K562 (cell line): ENCODE measurements around the gene CCDC87. TPM values are rescaled to one million over a fixed set of nuclear protein-coding genes. Genes with fewer than 3 reads are reported as not detected.

Source experiments
- ATAC-seq: fragments of 200-7000 bp; cut with Tn5 transposase; 3 replicates; pipeline ENCODE4 v1.9.1; 2020; ENCODE audit warnings: moderate library complexity
- BruUV-seq: library from RNA; stranded (reverse); fragments of 400-500 nt; replicated peaks from 2 replicates; lab custom pipeline; 2021; lab: Mats Ljungman, UMichigan
- CTCF ChIA-PET: fragments of 300-600 bp; formaldehyde crosslinking; extraction: SDS; loops from one replicate; lab custom pipeline; 2021; ENCODE audit warnings: low intra/inter-chr PET ratio; lab: Yijun Ruan, JAX
- POLR2A ChIA-PET: fragments of 300-600, 350-650 bp; sonication (Branson Sonifier 250); formaldehyde crosslinking; extraction: SDS; loops from one replicate; lab custom pipeline; 2021; ENCODE audit warnings: antibody characterized with exemption, inconsistent platforms; lab: Yijun Ruan, JAX
- DNase-seq, 4 experiments: peaks; one replicate each; pipeline versions ENCODE4 v3.0.0 to v3.0.0-alpha.2; 2011 to 2018; ENCODE audit warnings: low spot score in 3 of 4, mixed read lengths in 3 of 4; ENCODE audit errors: extremely low read depth in 1 of 4
- FAIRE-seq: peaks from 2 replicates; lab custom pipeline; 2011; peaks lifted over from hg19 to GRCh38; lab: Jason Lieb, UNC
- H2AFZ ChIP-seq: 2 replicates; pipeline ENCODE4 v1.6.0; 2011; ENCODE audit warnings: low read depth, low read length, control low read depth, inconsistent platforms
- H3K27ac ChIP-seq: fragments of 200-600 bp; 3 replicates; pipeline ENCODE4 v1.8.0; 2011; ENCODE audit warnings: low read depth, mild to moderate bottlenecking, control low read depth, inconsistent platforms, low read length, moderate library complexity, mixed read lengths; ENCODE audit errors: extremely low read depth
- H3K27me3 ChIP-seq, 2 experiments: fragments of 300-600 bp in 1 of 2; 2 replicates in 1 of 2; 3 replicates in 1 of 2; pipeline versions ENCODE4 v1.6.0 to v1.8.0; 2011; ENCODE audit warnings: inconsistent platforms in 2 of 2, low read length in 2 of 2, mild to moderate bottlenecking in 1 of 2, mixed read lengths in 1 of 2, moderate library complexity in 1 of 2; ENCODE audit not compliant: control insufficient read depth in 2 of 2, insufficient read depth in 2 of 2
- H3K36me3 ChIP-seq: fragments of 300-600 bp; 3 replicates; pipeline ENCODE4 v1.8.0; 2011; ENCODE audit warnings: mild to moderate bottlenecking, low read length, inconsistent platforms; ENCODE audit not compliant: control insufficient read depth, insufficient read depth
- H3K4me1 ChIP-seq, 2 experiments: fragments of 200-600 bp in 1 of 2; replicated peaks in 1 of 2; 2 replicates in 1 of 2; 3 replicates in 1 of 2; pipeline versions ENCODE4 v1.5.1 to v1.8.0; 2011; ENCODE audit warnings: inconsistent platforms in 2 of 2, low read length in 2 of 2, mild to moderate bottlenecking in 1 of 2, mixed read lengths in 1 of 2, moderate library complexity in 1 of 2; ENCODE audit not compliant: control insufficient read depth in 2 of 2, insufficient read depth in 2 of 2
- H3K4me2 ChIP-seq: 2 replicates; pipeline ENCODE4 v1.6.1; 2011; ENCODE audit warnings: low read length, control low read depth, inconsistent platforms, mixed read lengths; ENCODE audit not compliant: insufficient read depth
- H3K4me3 ChIP-seq: fragments of 200-600 bp; sonication (generic), shearing (Covaris generic); 2 replicates; pipeline ENCODE4 v1.5.1; 2016; ENCODE audit warnings: control low read depth, inconsistent platforms
- H3K79me2 ChIP-seq: fragments of 200-600 bp; 3 replicates; pipeline ENCODE4 v1.8.0; 2011; ENCODE audit warnings: low read length, inconsistent platforms; ENCODE audit not compliant: control insufficient read depth, insufficient read depth
- H3K9ac ChIP-seq, 2 experiments: 2 replicates each; pipeline versions ENCODE4 v1.6.0 to v1.6.1; 2011; ENCODE audit warnings: low read depth in 2 of 2, low read length in 2 of 2, control low read depth in 1 of 2, inconsistent platforms in 1 of 2, mild to moderate bottlenecking in 1 of 2, mixed read lengths in 1 of 2; ENCODE audit not compliant: insufficient read depth in 1 of 2
- H3K9me1 ChIP-seq: one replicate; pipeline ENCODE4 v1.6.0; 2011; ENCODE audit warnings: inconsistent platforms, mild to moderate bottlenecking, low read length, moderate library complexity; ENCODE audit not compliant: control insufficient read depth, insufficient read depth
- H3K9me3 ChIP-seq: replicated peaks from 2 replicates; pipeline ENCODE4 v1.5.1; 2011; ENCODE audit warnings: low read depth, low read length, inconsistent platforms; ENCODE audit not compliant: control insufficient read depth, insufficient read depth
- H4K20me1 ChIP-seq: replicated peaks from 2 replicates; pipeline ENCODE4 v1.6.1; 2011; ENCODE audit warnings: low read length, inconsistent platforms, mixed read lengths; ENCODE audit not compliant: control insufficient read depth, insufficient read depth
- ARNT ChIP-seq, 2 experiments: fragments of 450-650 bp; IDR thresholded peaks; 2 replicates each; pipeline ENCODE4 v1.6.1; 2016; ENCODE audit warnings: mild to moderate bottlenecking in 1 of 2
- BMI1 ChIP-seq: fragments of 150-350 bp; IDR thresholded peaks from 2 replicates; pipeline ENCODE4 v1.6.1; 2014; ENCODE audit warnings: low read length
- CBX5 ChIP-seq: IDR thresholded peaks from 2 replicates; pipeline ENCODE4 v1.6.1; 2014; ENCODE audit warnings: low read depth, borderline replicate concordance
- POLR2B ChIP-seq: fragments of 450-650 bp; IDR thresholded peaks from 2 replicates; pipeline ENCODE4 v1.6.1; 2018; ENCODE audit warnings: low read depth; ENCODE audit not compliant: partially characterized antibody
- RBFOX2 ChIP-seq: fragments of 200-400 bp; formaldehyde crosslinking; IDR thresholded peaks from 2 replicates; pipeline ENCODE4 v1.6.1; 2017; ENCODE audit warnings: low read depth, mild to moderate bottlenecking, low read length, moderate library complexity
- SIRT6 ChIP-seq: IDR thresholded peaks from one replicate; pipeline ENCODE4 v1.6.1; 2012; ENCODE audit warnings: low read depth, mild to moderate bottlenecking, control low read depth, inconsistent platforms, low read length, moderate library complexity
- ZFP30 ChIP-seq: fragments of 250-450 bp; sonication (Bioruptor Pico); IDR thresholded peaks from 2 replicates; pipeline ENCODE4 v1.8.0; 2022; ENCODE audit warnings: moderate library complexity, mild to moderate bottlenecking, inconsistent platforms, borderline replicate concordance
- ZNF589 ChIP-seq: fragments of 200-800 bp; sonication (Bioruptor generic); IDR thresholded peaks from 2 replicates; pipeline ENCODE4 v1.6.1; 2016; ENCODE audit warnings: low read depth, missing genetic modification characterization, missing compliant biosample characterization
- WGBS: fragments of 100-300 bp; shearing (Covaris generic); methylation state at CpG from one replicate; pipeline ENCODE4 v1.1.6; 2016; ENCODE audit warnings: low coverage, mixed read lengths; ENCODE audit not compliant: insufficient coverage; ENCODE audit errors: missing lambda C conversion rate; 5-methylcytosine and 5-hydroxymethylcytosine counted together
- in situ Hi-C: fragments of 300-500 bp; cut with MboI; formaldehyde crosslinking; loops from 4 replicates; pipeline ENCODE4 v1.15.0; 2018; ENCODE audit warnings: inconsistent platforms, mixed read lengths
- intact Hi-C: fragments of 100-400 bp; cut with micrococcal nuclease; formaldehyde crosslinking; loops from 2 replicates; pipeline ENCODE4 v1.14.2; 2022
- polyA plus RNA-seq, 8 experiments: library from polyadenylated mRNA; depleted of rRNA in 4 of 8; stranded (reverse) in 5 of 8; unstranded in 3 of 8; fragments of >200 nt; fragmentation: Nextera tagmentation in 2 of 8; fragmentation: Illumina TruSeq in 1 of 8; extraction: Ambion mirVana in 2 of 8; extraction: Trizol in 1 of 8; gene quantifications; 2 replicates each; pipeline versions ENCODE4 v1.2.1 to v1.2.3, GENCODE V29; 2011 to 2014; ENCODE audit warnings: inconsistent platforms in 1 of 8, missing spikeins in 1 of 8
- total RNA-seq, 7 experiments: library from RNA; depleted of rRNA in 6 of 7; stranded (reverse); fragments of >200 nt in 6 of 7; fragmentation: Illumina TruSeq in 2 of 7; extraction: Trizol in 2 of 7; gene quantifications; 2 replicates each; pipeline versions ENCODE4 v1.2.1 to v1.2.3, GENCODE V29; 2011 to 2021; ENCODE audit warnings: low replicate concordance in 1 of 7
- TF ChIP-seq, protein P1 (sequence below): fragments of 150-350 bp; conservative IDR thresholded peaks from 2 replicates; pipeline ENCODE4 v1.6.1; 2014; ENCODE audit warnings: low read length
- TF ChIP-seq, protein P2 (sequence below): fragments of 450-650 bp; IDR thresholded peaks from 2 replicates; pipeline ENCODE4 v1.6.1; 2016; ENCODE audit warnings: low read depth, mild to moderate bottlenecking, moderate library complexity
- TF ChIP-seq, protein P3 (sequence below), 2 experiments: fragments of 450-650 bp in 1 of 2; sonication (generic) in 1 of 2; formaldehyde crosslinking in 1 of 2; IDR thresholded peaks in 1 of 2; conservative IDR thresholded peaks in 1 of 2; 2 replicates each; pipeline versions ENCODE4 v1.6.1 to v1.8.1; 2016 to 2023; ENCODE audit warnings: mild to moderate bottlenecking in 2 of 2, moderate library complexity in 2 of 2, inconsistent platforms in 1 of 2, missing genetic modification reagents in 1 of 2
- TF ChIP-seq, protein P4 (sequence below): fragments of 200-400 bp; formaldehyde crosslinking; IDR thresholded peaks from 2 replicates; pipeline ENCODE4 v1.6.1; 2017; ENCODE audit warnings: mild to moderate bottlenecking, low read depth, low read length, moderate library complexity
- TF ChIP-seq, protein P5 (sequence below): IDR thresholded peaks from 2 replicates; pipeline ENCODE4 v1.6.1; 2014; ENCODE audit warnings: antibody characterized with exemption

Gene CCDC87
- total and polyA plus RNA-seq, 9 of the 15 experiments (the other 6 are each of a cell fraction or from before 2014, with no cell fraction given), result 0.03 to 0.44 (median 0.15) TPM; not detected in 1

DNA sequence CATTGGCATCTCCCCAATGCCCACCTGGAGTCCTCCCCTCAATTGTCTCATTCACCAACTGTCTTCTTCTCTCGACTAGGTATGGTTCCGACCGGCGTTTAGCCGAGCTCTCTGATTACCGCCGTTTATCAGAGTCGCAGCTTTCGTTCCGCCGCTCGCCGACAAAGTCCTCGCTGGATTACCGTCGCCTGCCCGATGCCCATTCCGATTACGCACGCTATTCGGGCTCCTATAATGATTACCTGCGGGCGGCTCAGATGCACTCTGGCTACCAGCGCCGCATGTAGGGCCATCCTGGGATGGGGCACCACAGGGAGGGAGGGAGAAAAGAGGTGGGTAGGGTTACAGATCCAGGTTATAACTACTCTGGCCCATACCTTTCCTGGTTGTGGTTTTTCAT lies 33.5 kb upstream of the CCDC87 start:
- Histone ChIP-seq H3K79me2 (peaks cover 100% of the 10 kb centered on the region), H3K9me1 (no peaks in the 10 kb centered on the region), H3K4me1 (peaks cover 0 to 16% of the 10 kb centered on the region in 2 experiments; a peak in 3 of 5 replicates), H3K36me3 (peaks cover 94% of the 10 kb centered on the region), H2AFZ (no peak overlapping the region), H4K20me1 (peaks cover 42% of the 10 kb centered on the region), H3K4me3 (no peak overlapping the region), H3K27ac (no peak overlapping the region), H3K9ac (no peak overlapping the region), H3K9me3 (no peaks in the 10 kb centered on the region), H3K4me2 (no peak overlapping the region), H3K27me3 (no peaks in the 10 kb centered on the region)
- no TSS peak for BruUV-seq
- no peak for ATAC-seq
- DNase-seq, result no peak
- POLR2A ChIA-PET, result interaction anchor here (0.6 to 26.4 kb wide), 3 partner anchors 4 to 135 kb away, joined by 3 to 387 read pairs (median 387); partner anchors contain the start of genes RBM14 and RBM4
- FAIRE-seq, result no peak
- intact Hi-C loops (no loop called here), in situ Hi-C loops (no loop called here)
- WGBS, result 97% methylated on average over 25 of the region's 25 CpGs
- CTCF ChIA-PET, result no interaction called here
- TF ChIP-seq RBFOX2 (peak; percentile 62), ARNT (IDR thresholded peaks at IDR 0.05) (no peak), SIRT6 (no peak), ZFP30 (CRISPR knock-in tag) (no peak), CBX5 (no peak), ZNF589 (no peak), BMI1 (no peak), POLR2B (no peak)
- TF ChIP-seq, protein P1, sequence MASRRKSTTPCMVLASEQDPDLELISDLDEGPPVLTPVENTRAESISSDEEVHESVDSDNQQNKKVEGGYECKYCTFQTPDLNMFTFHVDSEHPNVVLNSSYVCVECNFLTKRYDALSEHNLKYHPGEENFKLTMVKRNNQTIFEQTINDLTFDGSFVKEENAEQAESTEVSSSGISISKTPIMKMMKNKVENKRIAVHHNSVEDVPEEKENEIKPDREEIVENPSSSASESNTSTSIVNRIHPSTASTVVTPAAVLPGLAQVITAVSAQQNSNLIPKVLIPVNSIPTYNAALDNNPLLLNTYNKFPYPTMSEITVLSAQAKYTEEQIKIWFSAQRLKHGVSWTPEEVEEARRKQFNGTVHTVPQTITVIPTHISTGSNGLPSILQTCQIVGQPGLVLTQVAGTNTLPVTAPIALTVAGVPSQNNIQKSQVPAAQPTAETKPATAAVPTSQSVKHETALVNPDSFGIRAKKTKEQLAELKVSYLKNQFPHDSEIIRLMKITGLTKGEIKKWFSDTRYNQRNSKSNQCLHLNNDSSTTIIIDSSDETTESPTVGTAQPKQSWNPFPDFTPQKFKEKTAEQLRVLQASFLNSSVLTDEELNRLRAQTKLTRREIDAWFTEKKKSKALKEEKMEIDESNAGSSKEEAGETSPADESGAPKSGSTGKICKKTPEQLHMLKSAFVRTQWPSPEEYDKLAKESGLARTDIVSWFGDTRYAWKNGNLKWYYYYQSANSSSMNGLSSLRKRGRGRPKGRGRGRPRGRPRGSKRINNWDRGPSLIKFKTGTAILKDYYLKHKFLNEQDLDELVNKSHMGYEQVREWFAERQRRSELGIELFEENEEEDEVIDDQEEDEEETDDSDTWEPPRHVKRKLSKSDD, result no peak
- TF ChIP-seq, protein P2, sequence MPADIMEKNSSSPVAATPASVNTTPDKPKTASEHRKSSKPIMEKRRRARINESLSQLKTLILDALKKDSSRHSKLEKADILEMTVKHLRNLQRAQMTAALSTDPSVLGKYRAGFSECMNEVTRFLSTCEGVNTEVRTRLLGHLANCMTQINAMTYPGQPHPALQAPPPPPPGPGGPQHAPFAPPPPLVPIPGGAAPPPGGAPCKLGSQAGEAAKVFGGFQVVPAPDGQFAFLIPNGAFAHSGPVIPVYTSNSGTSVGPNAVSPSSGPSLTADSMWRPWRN, result no peak
- TF ChIP-seq, protein P3, sequence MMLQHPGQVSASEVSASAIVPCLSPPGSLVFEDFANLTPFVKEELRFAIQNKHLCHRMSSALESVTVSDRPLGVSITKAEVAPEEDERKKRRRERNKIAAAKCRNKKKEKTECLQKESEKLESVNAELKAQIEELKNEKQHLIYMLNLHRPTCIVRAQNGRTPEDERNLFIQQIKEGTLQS (IDR thresholded peaks at IDR 0.05), result no peak
- TF ChIP-seq, protein P3 (CRISPR knock-in tag; conservative IDR thresholded peaks at IDR 0.05), result no peak
- TF ChIP-seq, protein P4, sequence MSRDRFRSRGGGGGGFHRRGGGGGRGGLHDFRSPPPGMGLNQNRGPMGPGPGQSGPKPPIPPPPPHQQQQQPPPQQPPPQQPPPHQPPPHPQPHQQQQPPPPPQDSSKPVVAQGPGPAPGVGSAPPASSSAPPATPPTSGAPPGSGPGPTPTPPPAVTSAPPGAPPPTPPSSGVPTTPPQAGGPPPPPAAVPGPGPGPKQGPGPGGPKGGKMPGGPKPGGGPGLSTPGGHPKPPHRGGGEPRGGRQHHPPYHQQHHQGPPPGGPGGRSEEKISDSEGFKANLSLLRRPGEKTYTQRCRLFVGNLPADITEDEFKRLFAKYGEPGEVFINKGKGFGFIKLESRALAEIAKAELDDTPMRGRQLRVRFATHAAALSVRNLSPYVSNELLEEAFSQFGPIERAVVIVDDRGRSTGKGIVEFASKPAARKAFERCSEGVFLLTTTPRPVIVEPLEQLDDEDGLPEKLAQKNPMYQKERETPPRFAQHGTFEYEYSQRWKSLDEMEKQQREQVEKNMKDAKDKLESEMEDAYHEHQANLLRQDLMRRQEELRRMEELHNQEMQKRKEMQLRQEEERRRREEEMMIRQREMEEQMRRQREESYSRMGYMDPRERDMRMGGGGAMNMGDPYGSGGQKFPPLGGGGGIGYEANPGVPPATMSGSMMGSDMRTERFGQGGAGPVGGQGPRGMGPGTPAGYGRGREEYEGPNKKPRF, result no peak
- TF ChIP-seq, protein P5, sequence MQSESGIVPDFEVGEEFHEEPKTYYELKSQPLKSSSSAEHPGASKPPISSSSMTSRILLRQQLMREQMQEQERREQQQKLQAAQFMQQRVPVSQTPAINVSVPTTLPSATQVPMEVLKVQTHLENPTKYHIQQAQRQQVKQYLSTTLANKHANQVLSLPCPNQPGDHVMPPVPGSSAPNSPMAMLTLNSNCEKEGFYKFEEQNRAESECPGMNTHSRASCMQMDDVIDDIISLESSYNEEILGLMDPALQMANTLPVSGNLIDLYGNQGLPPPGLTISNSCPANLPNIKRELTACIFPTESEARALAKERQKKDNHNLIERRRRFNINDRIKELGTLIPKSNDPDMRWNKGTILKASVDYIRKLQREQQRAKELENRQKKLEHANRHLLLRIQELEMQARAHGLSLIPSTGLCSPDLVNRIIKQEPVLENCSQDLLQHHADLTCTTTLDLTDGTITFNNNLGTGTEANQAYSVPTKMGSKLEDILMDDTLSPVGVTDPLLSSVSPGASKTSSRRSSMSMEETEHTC, result no peak
